HG03060 (cell line): ENCODE data around the gene SEC16B.

Source experiments
- ATAC-seq: cut with Tn5 transposase; IDR thresholded peaks from one replicate; pipeline ENCODE4 v1.9.1; 2021; ENCODE audit warnings: low read depth, moderate number of reproducible peaks; ENCODE audit not compliant: unreplicated experiment

The SEC16B gene

GRCh38 chr1:177913762-177914540 lies 55.9 kb downstream of the SEC16B start:
- ATAC-seq: no peak

GRCh38 chr1:177912991-177913390 lies 56.9 kb downstream of the SEC16B start:
- ATAC-seq: no peak

- ATAC-seq: no peak
These were observed 60.4 kb downstream of the SEC16B start for GRCh38 chr1:177909416-177909815.

GRCh38 chr1:177907000-177907399 lies 62.9 kb downstream of the SEC16B start:
- ATAC-seq: no peak

- no peak for ATAC-seq
These were observed 64.2 kb downstream of the SEC16B start for GRCh38 chr1:177905686-177906085.

GRCh38 chr1:177902266-177902665 lies 67.6 kb downstream of the SEC16B start:
- no peak for ATAC-seq

- no peak for ATAC-seq
These were observed 71.7 kb downstream of the SEC16B start for GRCh38 chr1:177897998-177898654.

- no peak for ATAC-seq
These were observed 72.4 kb downstream of the SEC16B start for GRCh38 chr1:177897281-177897997.
